OCI-LY1 (cell line): ENCODE results near the gene PTPRCAP.

ENCODE experiments used
- EZH2 ChIP-seq: fragments of 200-600 bp; sonication (generic), shearing (Covaris generic); IDR thresholded peaks from 2 replicates; pipeline ENCODE4 v1.8.0; 2017; ENCODE audit warnings: borderline replicate concordance, mixed run types, mild to moderate bottlenecking, antibody characterized with exemption, low read length, moderate library complexity, mixed read lengths
- TF ChIP-seq, protein P1 (sequence below): fragments of 200-600 bp; sonication (generic), shearing (Covaris generic); IDR thresholded peaks from 2 replicates; pipeline ENCODE4 v1.5.1; 2017; ENCODE audit warnings: mild to moderate bottlenecking, antibody characterized with exemption, low read length, moderate library complexity, mixed read lengths

DNA sequence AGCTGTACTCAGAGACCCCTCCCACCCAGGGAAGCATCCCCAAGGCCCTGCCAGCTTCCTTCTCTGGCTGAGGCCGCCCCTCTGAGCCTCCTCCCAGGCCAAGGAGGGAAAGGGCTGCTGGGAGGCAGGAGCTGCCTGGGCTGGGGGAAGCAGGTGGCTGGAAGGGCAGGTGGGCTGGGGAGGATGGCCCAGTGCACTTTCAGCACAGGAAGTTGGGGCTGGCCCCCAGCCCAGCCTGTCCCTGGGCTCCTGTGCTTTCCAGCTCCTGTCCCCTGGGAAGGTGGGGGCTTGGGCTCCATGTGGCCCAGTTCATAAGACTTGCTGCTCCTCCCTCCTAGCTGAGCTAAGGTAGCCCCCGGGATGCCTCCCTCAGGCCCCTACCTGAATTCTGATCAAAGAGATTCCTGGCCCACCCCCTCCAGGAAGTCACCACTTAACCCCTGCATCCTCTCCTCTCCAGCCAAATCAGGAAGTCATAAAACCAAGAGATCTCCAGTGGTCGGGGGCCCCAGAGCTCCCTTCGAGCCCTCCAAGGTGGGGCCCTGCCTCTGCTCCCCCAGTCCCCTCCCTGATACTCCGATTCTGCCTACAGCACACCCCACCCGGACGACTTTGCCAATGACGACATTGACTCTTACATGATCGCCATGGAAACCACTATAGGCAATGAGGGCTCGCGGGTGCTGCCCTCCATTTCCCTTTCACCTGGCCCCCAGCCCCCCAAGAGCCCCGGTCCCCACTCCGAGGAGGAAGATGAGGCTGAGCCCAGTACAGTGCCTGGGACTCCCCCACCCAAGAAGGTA is 40.7 kb downstream of the PTPRCAP start:
- TF ChIP-seq, protein P1, sequence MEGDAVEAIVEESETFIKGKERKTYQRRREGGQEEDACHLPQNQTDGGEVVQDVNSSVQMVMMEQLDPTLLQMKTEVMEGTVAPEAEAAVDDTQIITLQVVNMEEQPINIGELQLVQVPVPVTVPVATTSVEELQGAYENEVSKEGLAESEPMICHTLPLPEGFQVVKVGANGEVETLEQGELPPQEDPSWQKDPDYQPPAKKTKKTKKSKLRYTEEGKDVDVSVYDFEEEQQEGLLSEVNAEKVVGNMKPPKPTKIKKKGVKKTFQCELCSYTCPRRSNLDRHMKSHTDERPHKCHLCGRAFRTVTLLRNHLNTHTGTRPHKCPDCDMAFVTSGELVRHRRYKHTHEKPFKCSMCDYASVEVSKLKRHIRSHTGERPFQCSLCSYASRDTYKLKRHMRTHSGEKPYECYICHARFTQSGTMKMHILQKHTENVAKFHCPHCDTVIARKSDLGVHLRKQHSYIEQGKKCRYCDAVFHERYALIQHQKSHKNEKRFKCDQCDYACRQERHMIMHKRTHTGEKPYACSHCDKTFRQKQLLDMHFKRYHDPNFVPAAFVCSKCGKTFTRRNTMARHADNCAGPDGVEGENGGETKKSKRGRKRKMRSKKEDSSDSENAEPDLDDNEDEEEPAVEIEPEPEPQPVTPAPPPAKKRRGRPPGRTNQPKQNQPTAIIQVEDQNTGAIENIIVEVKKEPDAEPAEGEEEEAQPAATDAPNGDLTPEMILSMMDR, result no peak
- no peak for TF ChIP-seq EZH2
